Myocyte (in vitro differentiated cells): Measurements from ENCODE around the gene RSPH10B2. TPM values are rescaled to one million over a fixed set of nuclear protein-coding genes. Genes with fewer than 3 reads are reported as not detected.
"Not testable (repeated sequence)": the region's sequence is repeated elsewhere in the genome, so short reads cannot be mapped to it uniquely, and the experiment has no call there.

Experiments used
- DNase-seq: peaks from one replicate; pipeline ENCODE4 v3.0.0-alpha.2; 2012; ENCODE audit warnings: low read depth
- polyA plus RNA-seq: library from polyadenylated mRNA; unstranded; fragments of >200 nt; gene quantifications from one replicate; pipeline ENCODE4 v1.2.1, GENCODE V29; 2012; ENCODE audit warnings: missing spikeins
- total RNA-seq: library from RNA; depleted of rRNA; stranded (reverse); fragments of >200 nt; gene quantifications from 2 replicates; pipeline ENCODE4 v1.2.3, GENCODE V29; 2014

RSPH10B2 gene
- total RNA-seq: 0.29 and 0.31 TPM in 2 replicates
- polyA plus RNA-seq: not detected

DNA sequence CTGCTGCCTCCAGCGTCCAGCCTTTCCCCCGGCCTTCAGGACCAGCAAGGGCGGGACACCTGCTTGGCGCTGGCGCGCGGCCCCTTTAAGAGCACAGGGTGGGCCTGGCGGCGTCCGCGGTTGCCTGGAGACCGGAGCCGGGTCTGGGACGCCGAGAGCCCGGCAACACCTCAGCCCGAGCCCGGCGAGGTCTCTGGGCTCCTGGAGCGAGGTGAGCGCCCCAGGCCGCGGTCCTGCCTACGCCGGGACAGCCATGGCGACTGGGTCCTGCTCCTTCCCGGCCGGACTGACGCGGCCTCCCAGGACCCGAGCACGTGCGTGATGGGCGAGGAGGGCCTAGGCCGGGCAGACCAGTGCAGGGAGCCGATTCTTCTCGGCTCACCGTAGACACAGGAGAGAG is at the start of gene RSPH10B2:
Gene RSPH10B2 (plus strand): TSS at position 140 of the 400 bp plus-strand sequence. CDS start 3,575 bp downstream, outside the sequence.
- DNase-seq: not testable (repeated sequence)

DNA sequence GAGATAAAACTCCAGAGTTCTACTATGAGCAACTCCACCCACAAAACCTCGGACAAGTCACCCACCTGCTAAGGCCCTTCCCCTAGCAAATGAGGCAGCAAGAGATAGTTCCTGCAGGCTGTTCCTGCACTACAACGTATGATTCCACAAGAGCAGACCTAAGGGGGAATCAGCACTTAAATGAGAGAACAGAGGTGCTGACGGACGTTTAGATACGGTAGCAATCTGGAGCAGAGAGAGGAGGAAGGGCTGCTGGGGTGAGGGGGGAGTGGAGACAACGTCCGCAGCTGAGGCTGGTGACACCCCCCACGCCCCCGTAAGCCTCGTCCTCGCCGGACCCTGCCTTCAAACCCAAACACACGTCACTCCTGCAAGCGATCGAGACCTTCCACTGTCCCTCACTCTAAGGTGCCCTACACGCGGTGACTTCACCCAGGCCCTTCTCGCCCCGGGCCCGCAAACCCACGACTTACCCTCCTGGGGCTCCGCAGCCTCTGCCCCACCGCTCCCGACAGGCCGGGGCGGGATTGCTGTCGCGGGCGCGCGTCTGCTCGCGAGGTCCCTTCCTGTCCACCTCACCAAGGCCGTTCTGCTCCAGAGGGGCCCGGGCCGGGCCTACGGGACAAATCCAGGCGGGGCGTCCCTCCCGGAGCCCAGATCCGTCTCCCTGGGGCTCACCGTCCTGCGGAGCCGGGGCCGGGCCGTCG is 47.8 kb upstream of the RSPH10B2 start:
- peak; percentile 44 for DNase-seq

DNA sequence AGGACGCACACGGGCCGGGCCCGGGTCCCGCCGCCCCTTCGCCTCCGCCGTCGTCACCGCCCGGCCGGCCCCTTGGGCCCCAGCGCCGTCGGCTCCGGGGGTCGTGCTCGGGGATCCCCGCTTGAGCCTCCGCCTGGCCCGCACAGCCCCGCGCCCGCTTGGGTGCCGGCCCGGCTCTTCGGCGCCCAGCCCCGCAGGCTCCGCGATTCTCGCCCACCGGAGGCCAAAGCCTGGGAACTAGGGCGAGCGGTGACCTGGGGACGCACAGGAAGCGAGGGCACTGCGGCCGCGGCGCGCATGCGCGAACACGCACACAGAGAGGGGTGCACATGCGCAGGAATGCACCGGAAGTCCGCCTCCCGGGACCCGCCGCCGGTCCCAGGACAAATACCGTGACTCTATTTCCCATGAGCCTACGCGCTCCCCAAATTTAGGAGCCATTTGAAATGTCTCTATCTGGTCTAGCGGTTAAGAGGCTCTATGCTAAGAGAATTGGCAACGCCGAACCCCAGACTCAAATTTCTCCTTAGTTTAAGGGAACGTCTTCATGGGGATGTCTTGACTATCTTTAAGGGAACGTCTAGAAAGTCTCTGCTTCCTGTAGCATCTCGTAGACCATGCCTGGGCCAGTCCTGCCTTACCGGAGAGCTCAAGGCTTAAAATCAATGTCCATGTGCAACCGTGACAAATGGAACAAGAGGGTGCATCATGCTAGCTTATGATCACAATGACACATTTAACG is 47.1 kb upstream of the RSPH10B2 start, which contains the start of gene ZNF12:
Gene ZNF12 (minus strand): TSS at position 282 of the 742 bp plus-strand sequence. CDS start 1,774 bp downstream, outside the sequence.
- peak; percentile 98 for DNase-seq

GRCh38 chr7:6708304-6708703 is 45.6 kb upstream of the RSPH10B2 start:
- DNase-seq: no peak

DNA sequence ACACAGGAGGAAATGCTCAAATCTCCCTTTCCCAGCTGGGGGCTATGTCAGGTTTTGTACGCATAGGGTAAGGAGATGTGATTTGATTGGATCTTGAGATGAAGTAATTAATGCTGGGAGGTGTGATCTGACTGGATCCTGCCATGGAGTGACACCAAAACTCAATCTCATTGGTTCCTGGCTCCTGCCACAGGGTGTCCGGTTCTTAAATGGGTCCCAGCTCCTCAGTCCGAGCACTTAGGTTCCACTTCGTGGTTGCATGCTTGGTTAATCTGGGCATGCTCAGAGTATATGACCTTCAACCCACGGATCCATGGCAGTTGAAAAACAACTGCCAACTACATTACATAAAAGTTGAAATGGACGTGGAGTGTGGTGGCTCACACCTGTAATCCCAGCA is 44.1 kb upstream of the RSPH10B2 start:
- no peak for DNase-seq

DNA sequence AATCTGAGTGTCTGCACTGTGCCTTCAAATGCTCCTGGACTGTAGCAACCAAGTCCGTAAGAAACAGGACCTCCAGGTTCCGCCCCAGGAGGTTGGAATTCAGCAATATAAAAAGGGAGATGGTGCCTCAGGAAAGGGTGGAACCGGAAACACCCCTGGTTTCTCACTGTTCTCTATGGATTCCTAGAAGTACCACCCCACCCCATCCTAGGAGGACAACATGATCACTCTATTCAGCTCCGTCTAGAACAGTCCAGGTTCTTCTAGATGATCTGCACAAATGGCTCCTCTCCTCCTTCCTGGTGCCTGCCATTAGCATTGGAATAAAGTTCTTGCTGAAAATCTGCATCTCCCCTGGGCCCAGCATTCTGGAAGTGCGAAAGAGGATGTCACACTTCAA is 39.5 kb upstream of the RSPH10B2 start:
- no peak for DNase-seq

- not testable (repeated sequence) for DNase-seq
These were observed 38.0 kb upstream of the RSPH10B2 start for GRCh38 chr7:6715898-6716297.

GRCh38 chr7:6718124-6718523 is 35.8 kb upstream of the RSPH10B2 start:
- DNase-seq: no peak

DNA sequence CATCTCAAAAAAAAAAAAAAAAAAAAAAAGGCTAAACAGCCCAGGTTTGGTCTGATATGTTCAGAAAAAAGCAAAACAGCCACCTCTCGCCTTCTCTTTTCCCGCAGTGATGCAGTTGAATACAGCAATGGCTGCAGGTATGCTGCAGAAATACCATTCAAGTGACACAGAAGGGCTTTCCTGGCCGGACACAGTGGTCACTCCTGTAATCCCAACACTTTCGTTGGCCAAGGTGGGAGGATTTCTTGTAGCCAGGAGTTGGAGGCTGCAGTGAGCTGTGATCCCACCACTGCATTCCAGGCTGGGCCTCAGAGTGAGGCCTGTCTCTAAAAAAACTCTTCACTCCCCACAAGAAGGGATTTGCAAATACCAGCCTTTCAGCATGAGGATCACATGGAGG is 29.6 kb upstream of the RSPH10B2 start:
- DNase-seq: peak; percentile 54

DNA sequence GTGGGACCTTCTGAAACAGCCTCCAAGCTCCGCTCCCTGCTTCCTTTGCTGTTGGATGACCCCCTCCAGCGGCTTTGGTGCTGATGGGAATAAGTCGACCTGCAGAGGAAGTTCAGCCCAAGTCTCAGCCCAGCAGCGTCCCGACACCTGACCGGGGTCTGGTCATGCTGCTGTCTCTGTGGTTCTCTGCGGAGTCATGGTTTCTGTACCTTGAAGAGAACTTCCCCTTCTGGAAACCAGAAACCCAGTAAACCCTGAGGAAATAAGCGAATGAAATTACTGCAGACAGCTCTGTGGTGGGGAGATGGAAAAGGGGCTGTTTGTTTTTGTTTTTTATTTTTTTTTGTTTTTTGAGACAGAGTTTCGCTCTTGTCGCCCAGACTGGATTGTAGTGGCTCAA is 28.9 kb upstream of the RSPH10B2 start:
- DNase-seq: no peak

DNA sequence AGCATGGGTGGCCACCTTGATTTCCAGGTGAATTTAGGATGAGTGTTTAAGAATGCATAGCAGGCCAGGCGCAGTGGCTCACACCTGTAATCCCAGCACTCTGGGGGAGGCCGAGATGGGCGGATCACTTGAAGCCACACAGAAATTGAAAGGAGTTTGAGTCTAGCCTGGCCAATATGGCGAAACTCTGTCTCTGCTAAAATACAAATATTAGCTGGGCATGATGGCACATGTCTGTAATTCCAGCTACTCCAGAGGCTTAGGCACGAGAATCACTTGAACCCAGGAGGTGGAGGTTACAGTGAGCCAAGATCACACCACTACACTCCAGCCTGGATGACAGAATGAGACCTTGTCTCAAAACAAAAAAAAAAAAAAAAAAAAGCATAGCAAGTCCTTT is 27.6 kb upstream of the RSPH10B2 start:
- DNase-seq: not testable (repeated sequence)

GRCh38 chr7:6727663-6728062 is 26.2 kb upstream of the RSPH10B2 start:
- peak; percentile 77 for DNase-seq

DNA sequence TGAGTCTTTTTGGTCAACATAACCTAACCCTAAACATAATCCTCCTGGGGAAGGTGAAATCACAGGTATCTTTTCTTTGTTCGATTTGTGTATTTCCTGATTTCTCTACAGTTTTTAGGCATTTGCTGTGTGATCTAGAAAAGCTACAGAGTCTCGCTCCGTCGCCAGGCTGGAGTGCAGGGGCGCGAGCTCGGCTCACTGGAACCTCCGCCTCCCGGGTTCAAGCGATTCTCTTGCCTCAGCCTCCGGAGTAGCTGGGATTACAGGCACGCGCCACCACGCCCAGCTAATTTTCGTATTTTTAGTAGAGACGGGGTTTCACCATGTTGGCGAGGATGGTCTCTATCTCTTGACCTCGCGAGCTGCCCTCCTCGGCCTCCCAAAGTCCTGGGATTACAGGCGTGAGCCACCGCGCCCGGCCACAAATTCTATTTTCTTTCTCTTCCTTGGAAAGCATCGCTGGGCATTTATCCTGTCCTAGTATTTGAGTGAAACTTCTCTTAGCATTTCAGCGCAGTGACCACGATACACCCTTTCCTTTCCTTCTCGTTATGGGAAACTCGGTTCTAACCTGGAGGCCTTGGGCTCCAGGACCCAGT is 24.9 kb upstream of the RSPH10B2 start:
- DNase-seq: not testable (repeated sequence)

GRCh38 chr7:6729492-6730342 is 24.2 kb upstream of the RSPH10B2 start:
- DNase-seq: peak; percentile 97

- DNase-seq: peak; percentile 40
These were observed 23.6 kb upstream of the RSPH10B2 start for GRCh38 chr7:6730343-6730633.

- DNase-seq: not testable (repeated sequence)
These were observed 15.5 kb upstream of the RSPH10B2 start for GRCh38 chr7:6738415-6738814.

- not testable (repeated sequence) for DNase-seq
These were observed 9.3 kb upstream of the RSPH10B2 start for GRCh38 chr7:6744410-6745100.

- DNase-seq: not testable (repeated sequence)
These were observed 4.6 kb upstream of the RSPH10B2 start for GRCh38 chr7:6749335-6749734.

GRCh38 chr7:6750173-6750572 is 3.7 kb upstream of the RSPH10B2 start:
- DNase-seq: not testable (repeated sequence)

DNA sequence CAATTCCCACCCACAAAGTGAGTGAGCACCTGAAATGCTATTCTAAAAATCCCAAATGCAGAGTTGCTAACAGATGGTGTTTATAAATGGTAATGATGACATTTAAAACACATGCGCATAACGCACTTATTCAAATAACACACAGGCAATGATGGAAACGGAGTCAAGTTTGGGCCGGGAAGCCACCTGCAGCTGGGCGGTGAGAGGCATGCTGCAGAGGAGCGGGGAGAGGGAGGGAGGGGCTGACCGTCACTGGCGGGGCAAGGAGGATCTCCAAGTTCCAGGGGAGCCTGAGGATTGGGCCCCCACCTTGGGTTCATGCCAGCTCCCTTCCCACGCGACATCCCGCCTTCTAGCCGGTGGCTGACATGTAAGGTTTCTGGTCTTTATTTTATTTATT is 7.3 kb downstream of the RSPH10B2 start:
- DNase-seq: not testable (repeated sequence)

DNA sequence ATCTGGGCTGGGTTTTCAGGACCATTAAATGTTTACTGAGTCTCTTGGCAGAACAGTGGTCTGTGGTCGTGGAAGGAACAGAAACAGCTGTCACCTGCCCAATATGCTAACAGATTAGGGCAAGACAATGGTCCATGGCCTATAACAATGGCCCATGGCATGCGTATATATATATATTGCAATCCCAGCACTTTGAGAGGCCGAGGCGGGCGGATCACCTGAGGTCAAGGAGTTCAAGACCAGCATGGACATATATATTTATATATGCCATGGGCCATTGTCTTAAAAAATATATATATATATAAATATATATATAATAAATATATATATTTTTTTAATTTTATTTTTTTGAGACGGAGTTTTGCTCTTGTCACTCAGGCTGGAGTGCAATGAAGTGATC is 27.7 kb downstream of the RSPH10B2 start:
- not testable (repeated sequence) for DNase-seq
